IMR-90 (cell line): ENCODE measurements around the gene H1-8. TPM values are rescaled to one million over a fixed set of nuclear protein-coding genes. Genes with fewer than 3 reads are reported as not detected.

Experiments used
- ATAC-seq: fragments of 200-7000 bp; cut with Tn5 transposase; 2 replicates; pipeline ENCODE4 v1.9.1; 2020; ENCODE audit warnings: low read depth, mild to moderate bottlenecking, moderate library complexity
- BruUV-seq: library from RNA; stranded (reverse); fragments of 400-500 nt; replicated peaks from 2 replicates; lab custom pipeline; 2021; lab: Mats Ljungman, UMichigan
- CTCF ChIA-PET: fragments of 300-600 bp; formaldehyde crosslinking; extraction: SDS; loops from one replicate; lab custom pipeline; 2021; ENCODE audit warnings: antibody characterized with exemption; lab: Yijun Ruan, JAX
- POLR2A ChIA-PET: fragments of 300-600 bp; sonication (Branson Sonifier 250); formaldehyde crosslinking; loops from one replicate; lab custom pipeline; 2022; ENCODE audit warnings: antibody characterized with exemption; ENCODE audit not compliant: unreplicated experiment; lab: Charles Lee
- DNase-seq: peaks from one replicate; pipeline ENCODE4 v3.0.0; 2013
- H2AFZ ChIP-seq: replicated peaks from 2 replicates; pipeline ENCODE3; 2013; ENCODE audit warnings: low read length, mild to moderate bottlenecking; ENCODE audit not compliant: poor library complexity
- H2AK5ac ChIP-seq: 2 replicates; pipeline ENCODE4 v1.6.1; 2013; ENCODE audit warnings: low read depth, low read length, inconsistent platforms
- H2AK9ac ChIP-seq: replicated peaks from 2 replicates; pipeline ENCODE3; 2013; ENCODE audit warnings: mild to moderate bottlenecking, low read depth, low read length, moderate library complexity; ENCODE audit not compliant: poor library complexity
- H2BK120ac ChIP-seq: 2 replicates; pipeline ENCODE4 v1.6.1; 2013; ENCODE audit warnings: low read depth, low read length, inconsistent platforms
- H2BK15ac ChIP-seq: 3 replicates; pipeline ENCODE4 v1.6.1; 2013; ENCODE audit warnings: low read depth, low read length, inconsistent platforms
- H2BK20ac ChIP-seq: 2 replicates; pipeline ENCODE4 v1.6.1; 2013; ENCODE audit warnings: low read depth, mild to moderate bottlenecking, inconsistent platforms, low read length, moderate library complexity
- H2BK5ac ChIP-seq: 2 replicates; pipeline ENCODE4 v1.6.1; 2013; ENCODE audit warnings: mild to moderate bottlenecking, low read depth, low read length, inconsistent platforms; ENCODE audit not compliant: poor library complexity, severe bottlenecking
- H3K14ac ChIP-seq: replicated peaks from 2 replicates; pipeline ENCODE4 v1.6.1; 2013; ENCODE audit warnings: low read depth, low read length, inconsistent platforms
- H3K18ac ChIP-seq: 2 replicates; pipeline ENCODE4 v1.6.1; 2013; ENCODE audit warnings: low read depth, low read length, control low read depth
- H3K23ac ChIP-seq: 2 replicates; pipeline ENCODE4 v1.6.1; 2013; ENCODE audit warnings: low read depth, low read length, inconsistent platforms
- H3K27ac ChIP-seq: 2 replicates; pipeline ENCODE4 v1.5.1; 2013; ENCODE audit warnings: mild to moderate bottlenecking, control low read depth, low read length; ENCODE audit not compliant: insufficient read depth
- H3K27me3 ChIP-seq: 2 replicates; pipeline ENCODE4 v1.6.1; 2013; ENCODE audit warnings: low read length; ENCODE audit not compliant: control insufficient read depth, insufficient read depth
- H3K36me3 ChIP-seq: 2 replicates; pipeline ENCODE4 v1.6.1; 2013; ENCODE audit warnings: low read length, mixed read lengths; ENCODE audit not compliant: control insufficient read depth, insufficient read depth
- H3K4ac ChIP-seq: 2 replicates; pipeline ENCODE4 v1.6.1; 2013; ENCODE audit warnings: low read depth, low read length, inconsistent platforms
- H3K4me1 ChIP-seq: 2 replicates; pipeline ENCODE4 v1.6.1; 2013; ENCODE audit warnings: low read length, mixed read lengths; ENCODE audit not compliant: control insufficient read depth, insufficient read depth
- H3K4me2 ChIP-seq: 2 replicates; pipeline ENCODE4 v1.6.1; 2013; ENCODE audit warnings: low read depth, mild to moderate bottlenecking, control low read depth, low read length, moderate library complexity
- H3K4me3 ChIP-seq: 2 replicates; pipeline ENCODE4 v1.5.1; 2013; ENCODE audit warnings: low read depth, mild to moderate bottlenecking, control low read depth, low read length, moderate library complexity; ENCODE audit not compliant: insufficient read depth
- H3K56ac ChIP-seq: 2 replicates; pipeline ENCODE4 v1.6.1; 2013; ENCODE audit warnings: low read length, inconsistent platforms; ENCODE audit not compliant: insufficient read depth; ENCODE audit errors: extremely low read depth
- H3K79me1 ChIP-seq, 2 experiments: 2 replicates each; pipeline ENCODE4 v1.6.1; 2013; ENCODE audit warnings: low read length in 2 of 2, inconsistent platforms in 1 of 2, low read depth in 1 of 2
- H3K9ac ChIP-seq: 2 replicates; pipeline ENCODE4 v1.6.1; 2013; ENCODE audit warnings: low read depth, low read length, control low read depth
- H3K9me1 ChIP-seq: 2 replicates; pipeline ENCODE4 v1.6.1; 2013; ENCODE audit warnings: low read length, inconsistent platforms; ENCODE audit not compliant: insufficient read depth
- H3K9me3 ChIP-seq: 2 replicates; pipeline ENCODE4 v1.6.1; 2013; ENCODE audit warnings: low read length; ENCODE audit not compliant: control insufficient read depth, insufficient read depth
- H4K20me1 ChIP-seq: 2 replicates; pipeline ENCODE4 v1.6.1; 2013; ENCODE audit warnings: low read length, inconsistent platforms; ENCODE audit not compliant: insufficient read depth
- H4K5ac ChIP-seq: 2 replicates; pipeline ENCODE4 v1.6.1; 2013; ENCODE audit warnings: mild to moderate bottlenecking, low read depth, low read length, control low read depth
- H4K8ac ChIP-seq, 2 experiments: 2 replicates each; pipeline ENCODE4 v1.6.1; 2013; ENCODE audit warnings: low read depth in 2 of 2, low read length in 2 of 2, control low read depth in 1 of 2, inconsistent platforms in 1 of 2
- H4K91ac ChIP-seq: 2 replicates; pipeline ENCODE4 v1.6.1; 2013; ENCODE audit warnings: low read depth, low read length, inconsistent platforms; ENCODE audit not compliant: insufficient read depth
- BHLHE40 ChIP-seq: fragments of 150-350 bp; IDR thresholded peaks from 2 replicates; pipeline ENCODE4 v1.6.1; 2016; ENCODE audit warnings: mild to moderate bottlenecking, low read depth, low read length
- FOS ChIP-seq: fragments of 150-350 bp; IDR thresholded peaks from 2 replicates; pipeline ENCODE4 v1.6.1; 2016; ENCODE audit warnings: low read depth, low read length
- MAFK ChIP-seq: IDR thresholded peaks from 2 replicates; pipeline ENCODE4 v1.6.1; 2012; ENCODE audit warnings: low read depth, low read length, improper control_type of control experiment
- MAZ ChIP-seq: IDR thresholded peaks from 2 replicates; pipeline ENCODE4 v1.6.1; 2012; ENCODE audit warnings: low read depth, mild to moderate bottlenecking, low read length, improper control_type of control experiment, moderate library complexity, borderline replicate concordance
- MXI1 ChIP-seq: IDR thresholded peaks from 2 replicates; pipeline ENCODE4 v1.6.1; 2012; ENCODE audit warnings: low read depth, mild to moderate bottlenecking, low read length, moderate library complexity, borderline replicate concordance
- RAD21 ChIP-seq: IDR thresholded peaks from 2 replicates; pipeline ENCODE4 v1.6.1; 2012; ENCODE audit warnings: low read length, improper control_type of control experiment
- RCOR1 ChIP-seq: IDR thresholded peaks from 2 replicates; pipeline ENCODE4 v1.6.1; 2012; ENCODE audit warnings: mild to moderate bottlenecking, low read length, improper control_type of control experiment; ENCODE audit not compliant: insufficient replicate concordance
- SMC3 ChIP-seq: fragments of 150-350 bp; IDR thresholded peaks from 2 replicates; pipeline ENCODE4 v1.6.1; 2016; ENCODE audit warnings: low read depth, mild to moderate bottlenecking, antibody characterized with exemption, low read length, moderate library complexity
- WGBS, 2 experiments: methylation state at CpG; one replicate each; pipeline versions ENCODE4 v1.1.5 to v1.1.7; 2013; ENCODE audit warnings: missing lambda C conversion rate in 2 of 2; ENCODE audit not compliant: insufficient read length in 1 of 2; ENCODE audit errors: extremely low coverage in 2 of 2; 5-methylcytosine and 5-hydroxymethylcytosine counted together
- dilution Hi-C: fragments of 300-500 bp; cut with HindIII; formaldehyde crosslinking; loops from one replicate; pipeline ENCODE4 v1.14.3; 2018; ENCODE audit warnings: low sequenced_read_pairs; ENCODE audit not compliant: unreplicated experiment
- in situ Hi-C: fragments of 300-500 bp; cut with MboI; formaldehyde crosslinking; loops from 3 replicates; pipeline ENCODE4 v1.14.3; 2019; ENCODE audit warnings: low sequenced_read_pairs, inconsistent platforms, mixed read lengths
- intact Hi-C: fragments of 100-400 bp; cut with micrococcal nuclease; formaldehyde crosslinking; loops from 2 replicates; pipeline ENCODE4 v1.10.0; 2022
- polyA plus RNA-seq, 3 experiments: library from polyadenylated mRNA; depleted of rRNA; stranded (reverse); fragments of >200 nt; gene quantifications; 2 replicates each; pipeline ENCODE4 v1.2.3, GENCODE V29; 2012; ENCODE audit warnings: low replicate concordance in 1 of 3
- total RNA-seq: library from RNA; depleted of rRNA; stranded (reverse); fragments of >200 nt; gene quantifications from 2 replicates; pipeline ENCODE4 v1.2.3, GENCODE V29; 2012
- TF ChIP-seq, protein P1 (sequence below): fragments of 150-350 bp; IDR thresholded peaks from 2 replicates; pipeline ENCODE4 v1.6.1; 2017; ENCODE audit warnings: mild to moderate bottlenecking, antibody characterized with exemption, low read length, low read depth
- TF ChIP-seq, protein P2 (sequence below): fragments of 150-350 bp; IDR thresholded peaks from 2 replicates; pipeline ENCODE4 v1.6.1; 2016; ENCODE audit warnings: low read depth, mild to moderate bottlenecking, low read length, moderate library complexity, borderline replicate concordance

H1-8 gene
- total and polyA plus RNA-seq, 2 of the 4 experiments (the other 2 are of a cell fraction), result not detected

DNA sequence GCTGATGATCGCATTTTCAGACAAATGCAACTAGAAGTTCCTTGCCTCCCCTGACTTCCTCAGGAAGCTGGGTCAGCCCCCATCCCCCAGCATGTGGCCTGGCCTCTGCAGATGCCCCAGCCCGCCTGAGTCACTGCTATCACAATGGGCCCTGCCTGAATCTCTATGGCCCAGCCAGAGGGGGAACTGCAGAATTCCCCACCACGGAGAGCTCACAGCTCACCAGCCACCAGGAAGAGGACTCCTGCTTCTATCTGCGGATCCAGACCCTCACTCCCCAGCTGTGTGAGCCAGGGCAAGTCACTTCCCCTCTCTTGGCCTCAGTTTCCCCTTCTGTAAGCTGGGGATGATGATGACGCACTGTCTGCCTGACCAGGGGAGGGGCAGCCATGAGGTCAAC lies 56.6 kb downstream of the H1-8 start:
- WGBS, 2 experiments, result no CpG with 5 or more reads among the region's 5 CpGs
- peak overlapping the region; percentile 88 for H2BK120ac ChIP-seq
- ATAC-seq (peak; percentile 6), DNase-seq (peak; percentile 82)
- H3K18ac ChIP-seq, result peak overlapping the region; percentile 44
- H3K9me1 ChIP-seq, result peaks cover 33% of the 10 kb centered on the region
- peak overlapping the region; percentile 95 for H2AK9ac ChIP-seq
- H2AK5ac ChIP-seq, result peak overlapping the region; percentile 99
- TF ChIP-seq RCOR1, result no peak
- TF ChIP-seq RAD21, result peak; percentile 17; the same call in 1 of the 2 replicates
- no peak for TF ChIP-seq MXI1
- TF ChIP-seq SMC3, result 0 out of 2 replicates have a peak, but pooled peaks have one; percentile 17
- peak; percentile 53; the same call in 1 of the 2 replicates for TF ChIP-seq FOS
- TF ChIP-seq, protein P1, sequence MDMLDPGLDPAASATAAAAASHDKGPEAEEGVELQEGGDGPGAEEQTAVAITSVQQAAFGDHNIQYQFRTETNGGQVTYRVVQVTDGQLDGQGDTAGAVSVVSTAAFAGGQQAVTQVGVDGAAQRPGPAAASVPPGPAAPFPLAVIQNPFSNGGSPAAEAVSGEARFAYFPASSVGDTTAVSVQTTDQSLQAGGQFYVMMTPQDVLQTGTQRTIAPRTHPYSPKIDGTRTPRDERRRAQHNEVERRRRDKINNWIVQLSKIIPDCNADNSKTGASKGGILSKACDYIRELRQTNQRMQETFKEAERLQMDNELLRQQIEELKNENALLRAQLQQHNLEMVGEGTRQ, result peak; percentile 29; the same call in 1 of the 2 replicates
- TF ChIP-seq, protein P2, sequence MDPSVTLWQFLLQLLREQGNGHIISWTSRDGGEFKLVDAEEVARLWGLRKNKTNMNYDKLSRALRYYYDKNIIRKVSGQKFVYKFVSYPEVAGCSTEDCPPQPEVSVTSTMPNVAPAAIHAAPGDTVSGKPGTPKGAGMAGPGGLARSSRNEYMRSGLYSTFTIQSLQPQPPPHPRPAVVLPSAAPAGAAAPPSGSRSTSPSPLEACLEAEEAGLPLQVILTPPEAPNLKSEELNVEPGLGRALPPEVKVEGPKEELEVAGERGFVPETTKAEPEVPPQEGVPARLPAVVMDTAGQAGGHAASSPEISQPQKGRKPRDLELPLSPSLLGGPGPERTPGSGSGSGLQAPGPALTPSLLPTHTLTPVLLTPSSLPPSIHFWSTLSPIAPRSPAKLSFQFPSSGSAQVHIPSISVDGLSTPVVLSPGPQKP, result no peak
- TF ChIP-seq BHLHE40, result peak; percentile 36; the same call in 1 of the 2 replicates
- peak; percentile 70; the same call in 1 of the 2 replicates for TF ChIP-seq MAZ
- TF ChIP-seq MAFK, result no peak
- H3K4me3 ChIP-seq, result no peak overlapping the region
- in situ Hi-C loops (loop anchor here (5.0 to 25.0 kb wide), 2 partner anchors 107 to 212 kb away; no protein-coding TSS in a partner anchor), dilution Hi-C loops (no loop called here), intact Hi-C loops (loop anchor here (5.0 kb wide), 2 partner anchors 157 to 217 kb away; partner anchors contain the start of gene IFT122)
- peak overlapping the region; percentile 55; the same call in 1 of the 2 replicates for H3K9ac ChIP-seq
- no peaks in the 10 kb centered on the region for H3K9me3 ChIP-seq
- ChIA-PET CTCF (interaction anchor here (4.2 kb wide), 1 partner anchor 109 kb away, joined by 25 read pairs; no protein-coding TSS in a partner anchor), POLR2A (no interaction called here)
- no peaks in the 10 kb centered on the region for H3K36me3 ChIP-seq
- H3K23ac ChIP-seq, result peak overlapping the region; percentile 56; the same call in 1 of the 2 replicates
- H2BK5ac ChIP-seq, result peak overlapping the region; percentile 84
- no TSS peak for BruUV-seq
- peak overlapping the region; percentile 73 for H2BK20ac ChIP-seq
- peak overlapping the region; percentile 45; the same call in 1 of the 2 replicates for H3K4me2 ChIP-seq
- H2AFZ ChIP-seq, result peak overlapping the region; percentile 71
- 0 out of 2 replicates have a peak overlapping the region, but pooled peaks have one; percentile 38 for H3K56ac ChIP-seq
- H3K4ac ChIP-seq, result peak overlapping the region; percentile 98
- peak overlapping the region; percentile 71 to 84 for H4K8ac ChIP-seq
- peak overlapping the region; percentile 79 for H3K14ac ChIP-seq
- peak overlapping the region; percentile 84 for H4K91ac ChIP-seq
- peak overlapping the region; percentile 72 for H4K5ac ChIP-seq
- peaks cover 57% of the 10 kb centered on the region for H3K4me1 ChIP-seq
- H3K79me1 ChIP-seq, result peaks cover 26 to 86% of the 10 kb centered on the region in 2 experiments
- peak overlapping the region; percentile 86; the same call in 2 of the 3 replicates for H2BK15ac ChIP-seq
- no peaks in the 10 kb centered on the region for H3K27me3 ChIP-seq
- H4K20me1 ChIP-seq, result peaks cover 30% of the 10 kb centered on the region
- peak overlapping the region; percentile 82 for H3K27ac ChIP-seq
